PFSK-1 (cell line): ENCODE results near the gene RPLP1.

Experiments used
- FOXP2 ChIP-seq: optimal IDR thresholded peaks from 2 replicates; pipeline ENCODE3; 2011; ENCODE audit warnings: borderline replicate concordance, control low read depth, inconsistent platforms; ENCODE audit not compliant: insufficient read depth; ENCODE audit errors: extremely low read length, extremely low read depth
- POLR2AphosphoS5 ChIP-seq: IDR thresholded peaks from 2 replicates; pipeline ENCODE4 v1.6.1; 2012; ENCODE audit warnings: low read depth, mild to moderate bottlenecking, control low read depth, low read length, moderate library complexity
- SIN3A ChIP-seq: IDR thresholded peaks from 2 replicates; pipeline ENCODE4 v1.6.1; 2012; ENCODE audit warnings: mild to moderate bottlenecking, low read length, moderate library complexity, borderline replicate concordance; ENCODE audit not compliant: insufficient read depth
- TAF1 ChIP-seq: IDR thresholded peaks from 2 replicates; pipeline ENCODE4 v1.6.1; 2012; ENCODE audit warnings: low read length, control low read depth, borderline replicate concordance; ENCODE audit not compliant: insufficient read depth
- TF ChIP-seq, protein P1 (sequence below), 2 experiments: IDR thresholded peaks; 2 replicates each; pipeline versions ENCODE4 v1.6.1 to v1.8.0; 2011 to 2012; ENCODE audit warnings: low read depth in 2 of 2, low read length in 2 of 2, control low read depth in 1 of 2, inconsistent platforms in 1 of 2, mild to moderate bottlenecking in 1 of 2, moderate library complexity in 1 of 2; ENCODE audit not compliant: insufficient read depth in 1 of 2

DNA sequence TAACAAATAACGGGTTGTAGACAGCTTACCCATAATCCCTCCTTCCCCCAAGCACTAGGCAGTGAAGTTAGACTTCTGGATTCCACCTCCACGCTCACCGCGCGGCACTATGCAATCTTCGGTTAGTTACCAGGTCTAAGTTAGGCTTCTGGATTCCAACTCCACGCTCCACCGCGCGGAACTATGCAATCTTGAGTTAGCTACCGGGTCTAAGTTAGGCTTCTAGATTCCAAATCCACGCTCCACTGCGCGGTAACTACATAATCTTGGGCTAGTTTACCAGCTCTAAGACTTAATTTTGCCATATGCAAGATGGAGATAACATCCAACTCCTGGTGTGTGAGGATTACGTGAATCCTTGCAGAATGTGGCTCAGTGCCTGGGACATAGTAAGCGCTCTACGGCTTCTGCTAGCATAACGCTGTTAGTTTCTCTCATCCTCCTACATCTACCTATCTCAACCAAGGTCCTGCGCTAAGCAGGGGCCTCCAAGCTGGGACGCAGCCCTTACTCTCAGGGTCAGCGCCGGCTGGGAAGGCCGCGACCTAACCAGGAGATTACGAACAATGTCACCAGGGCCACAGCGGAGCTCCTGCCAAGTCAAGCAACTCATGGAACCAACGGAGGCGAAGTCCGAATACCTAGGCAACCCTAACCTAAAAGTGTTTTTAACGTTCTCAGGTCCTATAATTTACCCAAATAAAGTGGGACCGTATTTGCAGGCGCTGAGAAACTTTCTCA lies 497 bp upstream of the RPLP1 start:
- TF ChIP-seq, protein P1, sequence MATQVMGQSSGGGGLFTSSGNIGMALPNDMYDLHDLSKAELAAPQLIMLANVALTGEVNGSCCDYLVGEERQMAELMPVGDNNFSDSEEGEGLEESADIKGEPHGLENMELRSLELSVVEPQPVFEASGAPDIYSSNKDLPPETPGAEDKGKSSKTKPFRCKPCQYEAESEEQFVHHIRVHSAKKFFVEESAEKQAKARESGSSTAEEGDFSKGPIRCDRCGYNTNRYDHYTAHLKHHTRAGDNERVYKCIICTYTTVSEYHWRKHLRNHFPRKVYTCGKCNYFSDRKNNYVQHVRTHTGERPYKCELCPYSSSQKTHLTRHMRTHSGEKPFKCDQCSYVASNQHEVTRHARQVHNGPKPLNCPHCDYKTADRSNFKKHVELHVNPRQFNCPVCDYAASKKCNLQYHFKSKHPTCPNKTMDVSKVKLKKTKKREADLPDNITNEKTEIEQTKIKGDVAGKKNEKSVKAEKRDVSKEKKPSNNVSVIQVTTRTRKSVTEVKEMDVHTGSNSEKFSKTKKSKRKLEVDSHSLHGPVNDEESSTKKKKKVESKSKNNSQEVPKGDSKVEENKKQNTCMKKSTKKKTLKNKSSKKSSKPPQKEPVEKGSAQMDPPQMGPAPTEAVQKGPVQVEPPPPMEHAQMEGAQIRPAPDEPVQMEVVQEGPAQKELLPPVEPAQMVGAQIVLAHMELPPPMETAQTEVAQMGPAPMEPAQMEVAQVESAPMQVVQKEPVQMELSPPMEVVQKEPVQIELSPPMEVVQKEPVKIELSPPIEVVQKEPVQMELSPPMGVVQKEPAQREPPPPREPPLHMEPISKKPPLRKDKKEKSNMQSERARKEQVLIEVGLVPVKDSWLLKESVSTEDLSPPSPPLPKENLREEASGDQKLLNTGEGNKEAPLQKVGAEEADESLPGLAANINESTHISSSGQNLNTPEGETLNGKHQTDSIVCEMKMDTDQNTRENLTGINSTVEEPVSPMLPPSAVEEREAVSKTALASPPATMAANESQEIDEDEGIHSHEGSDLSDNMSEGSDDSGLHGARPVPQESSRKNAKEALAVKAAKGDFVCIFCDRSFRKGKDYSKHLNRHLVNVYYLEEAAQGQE (IDR thresholded peaks at IDR 0.05; ENCODE audit: insufficient read depth in 1 of 2, low read depth in 2 of 2, low read length in 2 of 2), result no peak
- no peak for TF ChIP-seq POLR2AphosphoS5
- TF ChIP-seq TAF1, result no peak
- no peak for TF ChIP-seq FOXP2
- TF ChIP-seq SIN3A, result no peak
